OCI-LY7 (cell line): ENCODE results near the gene TK2. TPM values are rescaled to one million over a fixed set of nuclear protein-coding genes. Genes with fewer than 3 reads are reported as not detected.

Experiments used
- BruUV-seq: library from RNA; stranded (reverse); fragments of 400-500 nt; replicated peaks from 2 replicates; lab custom pipeline; 2021; lab: Mats Ljungman, UMichigan
- CTCF ChIA-PET: fragments of 300-600 bp; sonication (Branson Sonifier 250); formaldehyde crosslinking; loops from one replicate; lab custom pipeline; 2022; ENCODE audit warnings: antibody characterized with exemption; ENCODE audit not compliant: unreplicated experiment; lab: Charles Lee
- POLR2A ChIA-PET: fragments of 300-600 bp; sonication (Branson Sonifier 250); formaldehyde crosslinking; loops from one replicate; lab custom pipeline; 2022; ENCODE audit warnings: antibody characterized with exemption; lab: Charles Lee
- DNase-seq: peaks from one replicate; pipeline ENCODE4 v3.0.0-alpha.2; 2015; ENCODE audit warnings: low spot score
- H2AFZ ChIP-seq: fragments of 200-600 bp; sonication (generic), shearing (Covaris generic); 2 replicates; pipeline ENCODE4 v1.6.1; 2014; ENCODE audit warnings: mild to moderate bottlenecking, antibody characterized with exemption, low read length, moderate library complexity
- H3K27ac ChIP-seq: fragments of 200-600 bp; sonication (generic); 2 replicates; pipeline ENCODE4 v1.5.1; 2014; ENCODE audit warnings: mixed run types, low read depth, mild to moderate bottlenecking, moderate library complexity, low read length, inconsistent platforms; ENCODE audit not compliant: poor library complexity, severe bottlenecking
- H3K36me3 ChIP-seq: fragments of 200-600 bp; sonication (generic); 2 replicates; pipeline ENCODE4 v1.6.1; 2014; ENCODE audit warnings: mild to moderate bottlenecking, antibody characterized with exemption, low read length, moderate library complexity, mixed read lengths; ENCODE audit not compliant: insufficient read depth
- H3K4me1 ChIP-seq: fragments of 200-600 bp; sonication (generic); 2 replicates; pipeline ENCODE4 v1.5.1; 2014; ENCODE audit warnings: mild to moderate bottlenecking, low read length; ENCODE audit not compliant: insufficient read depth, poor library complexity, severe bottlenecking
- H3K4me2 ChIP-seq: fragments of 200-600 bp; sonication (generic); 2 replicates; pipeline ENCODE4 v1.6.1; 2014; ENCODE audit warnings: mild to moderate bottlenecking, low read length
- H3K4me3 ChIP-seq: fragments of 200-600 bp; sonication (generic); 2 replicates; pipeline ENCODE4 v1.5.1; 2014; ENCODE audit warnings: mild to moderate bottlenecking, low read depth, low read length; ENCODE audit not compliant: poor library complexity, severe bottlenecking
- H3K79me2 ChIP-seq: fragments of 200-600 bp; sonication (generic); 2 replicates; pipeline ENCODE4 v1.6.1; 2016; ENCODE audit warnings: low read depth, mild to moderate bottlenecking, low read length, moderate library complexity, mixed read lengths; ENCODE audit not compliant: insufficient read depth
- H3K9me2 ChIP-seq: fragments of 200-600 bp; sonication (generic); 2 replicates; pipeline ENCODE4 v1.6.1; 2016; ENCODE audit warnings: mild to moderate bottlenecking, low read length, mixed read lengths; ENCODE audit not compliant: insufficient read depth
- H3K9me3 ChIP-seq: fragments of 200-600 bp; sonication (generic); 2 replicates; pipeline ENCODE4 v1.6.1; 2014; ENCODE audit warnings: mild to moderate bottlenecking, mixed run types, low read length, mixed read lengths
- H4K20me1 ChIP-seq: fragments of 200-600 bp; sonication (generic); 2 replicates; pipeline ENCODE4 v1.6.1; 2014; ENCODE audit warnings: mild to moderate bottlenecking, antibody characterized with exemption, low read length, moderate library complexity, mixed read lengths; ENCODE audit not compliant: insufficient read depth
- CTCF ChIP-seq: fragments of 200-600 bp; sonication (generic); conservative IDR thresholded peaks from 2 replicates; pipeline ENCODE4 v1.5.1; 2014; ENCODE audit warnings: mild to moderate bottlenecking, antibody characterized with exemption, low read length, moderate library complexity, mixed read lengths
- EZH2phosphoT487 ChIP-seq: fragments of 200-600 bp; sonication (generic); IDR thresholded peaks from 2 replicates; pipeline ENCODE4 v1.6.1; 2018; ENCODE audit warnings: low read depth, borderline replicate concordance, mild to moderate bottlenecking, mixed run types, antibody characterized with exemption, low read length, moderate library complexity, mixed read lengths
- intact Hi-C: fragments of 100-400 bp; cut with micrococcal nuclease; formaldehyde crosslinking; loops from one replicate; pipeline ENCODE4 v1.10.0; 2022; ENCODE audit not compliant: unreplicated experiment
- total RNA-seq, 2 experiments: library from RNA; depleted of rRNA in 1 of 2; stranded (reverse); fragments of >200 nt in 1 of 2; shearing (Covaris generic) in 1 of 2; gene quantifications; 2 replicates each; pipeline ENCODE4 v1.2.3, GENCODE V29; 2014 to 2022

Gene TK2
- total RNA-seq, 2 experiments from 2014 or later: 0.06 to 1.9 TPM

GRCh38 chr16:66479661-66480264 is 70.2 kb downstream of the TK2 start:
- Histone ChIP-seq H3K9me2 (no peaks in the 10 kb centered on the region), H3K36me3 (no peaks in the 10 kb centered on the region), H3K4me3 (no peak overlapping the region), H3K4me2 (no peak overlapping the region), H3K27ac (no peak overlapping the region), H3K9me3 (no peaks in the 10 kb centered on the region), H3K79me2 (no peaks in the 10 kb centered on the region), H3K4me1 (peaks cover 36% of the 10 kb centered on the region), H2AFZ (no peak overlapping the region), H4K20me1 (no peaks in the 10 kb centered on the region)
- intact Hi-C loops: loop anchor here (2.0 kb wide), 1 partner anchor 73 kb away; the partner anchor contains the start of gene CKLF
- ChIA-PET POLR2A (interaction anchor here (0.6 kb wide), 1 partner anchor 79 kb away, joined by 3 read pairs; no protein-coding TSS in a partner anchor), CTCF (no interaction called here)
- no peak for TF ChIP-seq CTCF
- TF ChIP-seq EZH2phosphoT487: no peak
- BruUV-seq: no TSS peak
- no peak for DNase-seq

- ChIA-PET CTCF (no interaction called here), POLR2A (no interaction called here)
- no peaks in the 10 kb centered on the region for H3K79me2 ChIP-seq
- H4K20me1 ChIP-seq: no peaks in the 10 kb centered on the region
- H3K9me3 ChIP-seq: no peaks in the 10 kb centered on the region
- peak; percentile 88 for DNase-seq
- H3K36me3 ChIP-seq: no peaks in the 10 kb centered on the region
- peaks cover 39% of the 10 kb centered on the region for H3K4me1 ChIP-seq
- H3K27ac ChIP-seq: no peak overlapping the region
- intact Hi-C loops: loop anchor here (1.0 to 2.0 kb wide), 3 partner anchors 74 to 125 kb away; partner anchors contain the start of genes CKLF and CMTM3
- no peak overlapping the region for H3K4me3 ChIP-seq
- H3K4me2 ChIP-seq: peak overlapping the region; percentile 33
- peak overlapping the region; percentile 95 for H2AFZ ChIP-seq
- H3K9me2 ChIP-seq: no peaks in the 10 kb centered on the region
- no TSS peak for BruUV-seq
- TF ChIP-seq EZH2phosphoT487 (no peak), CTCF (peak; percentile 88)
Measured at GRCh38 chr16:66478733-66479511, 71.0 kb downstream of the TK2 start.
